Kidney epithelial cell (primary cell): ENCODE results near the gene MCTP1. TPM values are rescaled to one million over a fixed set of nuclear protein-coding genes. Genes with fewer than 3 reads are reported as not detected.

Experiments
- DNase-seq: peaks from one replicate; pipeline ENCODE4 v3.0.0-alpha.2; 2010; ENCODE audit warnings: low read depth
- H3K27me3 ChIP-seq: 2 replicates; pipeline ENCODE4 v1.6.0; 2011; ENCODE audit warnings: low read length; ENCODE audit not compliant: control insufficient read depth, insufficient read depth
- H3K36me3 ChIP-seq: 2 replicates; pipeline ENCODE4 v1.5.1; 2011; ENCODE audit warnings: low read length; ENCODE audit not compliant: control insufficient read depth, insufficient read depth
- H3K4me3 ChIP-seq: 2 replicates; pipeline ENCODE4 v1.5.1; 2011; ENCODE audit warnings: low read depth, mild to moderate bottlenecking, control low read depth, low read length
- CTCF ChIP-seq: IDR thresholded peaks from 2 replicates; pipeline ENCODE4 v1.5.1; 2011; ENCODE audit warnings: mild to moderate bottlenecking, moderate library complexity, low read length, control low read depth, inconsistent platforms; ENCODE audit not compliant: insufficient read depth, poor library complexity, severe bottlenecking
- total RNA-seq: library from RNA; depleted of rRNA; stranded (reverse); fragments of >200 nt; gene quantifications from 2 replicates; pipeline ENCODE4 v1.2.3, GENCODE V29; 2015

MCTP1 gene
- total RNA-seq, 1 donor from 2014 or later: 12.9 TPM

GRCh38 chr5:94709277-94709676, 575.6 kb downstream of the MCTP1 start:
- TF ChIP-seq CTCF: no peak
- H3K36me3 ChIP-seq: no peaks in the 10 kb centered on the region
- no peak overlapping the region for H3K4me3 ChIP-seq
- no peak for DNase-seq
- H3K27me3 ChIP-seq: no peaks in the 10 kb centered on the region

GRCh38 chr5:94707359-94707758, 577.5 kb downstream of the MCTP1 start:
- peak; percentile 38 for DNase-seq
- no peaks in the 10 kb centered on the region for H3K36me3 ChIP-seq
- H3K27me3 ChIP-seq: no peaks in the 10 kb centered on the region
- H3K4me3 ChIP-seq: no peak overlapping the region
- TF ChIP-seq CTCF: no peak

- Histone ChIP-seq H3K36me3 (no peaks in the 10 kb centered on the region), H3K27me3 (no peaks in the 10 kb centered on the region), H3K4me3 (no peak overlapping the region)
- DNase-seq: no peak
- no peak for TF ChIP-seq CTCF
Measured at GRCh38 chr5:94705427-94705826, 579.5 kb downstream of the MCTP1 start.

- TF ChIP-seq CTCF: no peak
Measured at GRCh38 chr5:94702729-94703128, 582.2 kb downstream of the MCTP1 start.

GRCh38 chr5:94700592-94700991, 584.3 kb downstream of the MCTP1 start:
- Histone ChIP-seq H3K4me3 (no peak overlapping the region), H3K27me3 (no peaks in the 10 kb centered on the region), H3K36me3 (no peaks in the 10 kb centered on the region)
- no peak for TF ChIP-seq CTCF
- no peak for DNase-seq

More at GRCh38 chr5:94702729-94703128, 582.2 kb downstream of the MCTP1 start:
- H3K27me3 ChIP-seq: no peaks in the 10 kb centered on the region
- no peak for DNase-seq
- H3K36me3 ChIP-seq: no peaks in the 10 kb centered on the region
- H3K4me3 ChIP-seq: no peak overlapping the region

GRCh38 chr5:94699562-94699961, 585.3 kb downstream of the MCTP1 start:
- Histone ChIP-seq H3K36me3 (no peaks in the 10 kb centered on the region), H3K27me3 (no peaks in the 10 kb centered on the region), H3K4me3 (no peak overlapping the region)
- no peak for TF ChIP-seq CTCF
- DNase-seq: no peak
